Mammary epithelial cell (primary cell): ENCODE data around the gene EGLN1.

Experiments
- EZH2 ChIP-seq: IDR thresholded peaks from 2 replicates; pipeline ENCODE4 v1.6.1; 2012; ENCODE audit warnings: low read length, inconsistent platforms, borderline replicate concordance
- TF ChIP-seq, protein P1 (sequence below), 2 donors: IDR thresholded peaks in 1 of 2; conservative IDR thresholded peaks in 1 of 2; 2 replicates each; pipeline ENCODE4 v1.5.1; 2011 to 2012; ENCODE audit warnings: inconsistent platforms in 2 of 2, low read length in 2 of 2, mild to moderate bottlenecking in 2 of 2, control low read depth in 1 of 2, low read depth in 1 of 2; ENCODE audit not compliant: insufficient read depth in 1 of 2; ENCODE audit errors: extremely low read depth in 1 of 2

DNA sequence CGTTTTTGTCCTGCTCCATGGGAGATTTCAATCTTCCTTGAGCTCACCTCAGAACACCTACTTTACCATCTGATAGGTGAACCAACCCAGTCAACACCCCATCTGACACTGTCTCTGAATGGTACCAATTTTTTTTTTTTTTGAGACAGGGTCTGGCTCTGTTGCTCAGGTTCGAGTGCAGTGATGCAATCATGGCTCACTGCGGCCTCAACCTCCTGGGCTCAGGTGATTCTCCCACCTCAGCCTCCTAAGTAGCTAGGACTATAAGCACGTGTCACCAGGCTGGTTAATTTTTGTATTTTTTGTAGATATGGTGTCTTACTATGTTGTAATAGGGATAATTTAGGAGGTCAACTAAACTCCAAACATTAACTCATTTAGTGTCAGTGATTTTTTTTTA is 47.7 kb downstream of the EGLN1 start:
- TF ChIP-seq, protein P1, sequence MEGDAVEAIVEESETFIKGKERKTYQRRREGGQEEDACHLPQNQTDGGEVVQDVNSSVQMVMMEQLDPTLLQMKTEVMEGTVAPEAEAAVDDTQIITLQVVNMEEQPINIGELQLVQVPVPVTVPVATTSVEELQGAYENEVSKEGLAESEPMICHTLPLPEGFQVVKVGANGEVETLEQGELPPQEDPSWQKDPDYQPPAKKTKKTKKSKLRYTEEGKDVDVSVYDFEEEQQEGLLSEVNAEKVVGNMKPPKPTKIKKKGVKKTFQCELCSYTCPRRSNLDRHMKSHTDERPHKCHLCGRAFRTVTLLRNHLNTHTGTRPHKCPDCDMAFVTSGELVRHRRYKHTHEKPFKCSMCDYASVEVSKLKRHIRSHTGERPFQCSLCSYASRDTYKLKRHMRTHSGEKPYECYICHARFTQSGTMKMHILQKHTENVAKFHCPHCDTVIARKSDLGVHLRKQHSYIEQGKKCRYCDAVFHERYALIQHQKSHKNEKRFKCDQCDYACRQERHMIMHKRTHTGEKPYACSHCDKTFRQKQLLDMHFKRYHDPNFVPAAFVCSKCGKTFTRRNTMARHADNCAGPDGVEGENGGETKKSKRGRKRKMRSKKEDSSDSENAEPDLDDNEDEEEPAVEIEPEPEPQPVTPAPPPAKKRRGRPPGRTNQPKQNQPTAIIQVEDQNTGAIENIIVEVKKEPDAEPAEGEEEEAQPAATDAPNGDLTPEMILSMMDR (conservative IDR thresholded peaks at IDR 0.05 in 1 of 2, IDR thresholded peaks at IDR 0.05 in 1 of 2; ENCODE audit: extremely low read depth in 1 of 2, insufficient read depth in 1 of 2, low read depth in 1 of 2, low read length in 2 of 2): no peak
- TF ChIP-seq EZH2: no peak
